Sciatic nerve (tissue), 2 donors: ENCODE measurements around the gene KRT20. TPM values are rescaled to one million over a fixed set of nuclear protein-coding genes. Genes with fewer than 3 reads are reported as not detected.

Experiments used
- ATAC-seq: fragments of 200-7000 bp; cut with Tn5 transposase; one replicate; pipeline ENCODE4 v1.9.1; 2020; ENCODE audit warnings: mild to moderate bottlenecking, moderate library complexity
- DNase-seq: peaks from one replicate; pipeline ENCODE4 v3.0.0-alpha.2; 2020; ENCODE audit warnings: low spot score
- intact Hi-C: fragments of 100-400 bp; cut with DNase I; formaldehyde crosslinking; loops from one replicate; pipeline ENCODE4 v1.14.2; 2022
- total RNA-seq: library from RNA; stranded (reverse); fragmentation: NEBNext Ultra II Directional; extraction: Animal tissue kit (Norgen Biotek cat#: 25700); gene quantifications from one replicate; pipeline ENCODE4 v1.2.1, GENCODE V29; 2021
- donor health status: DM: no; HTN: no; CAD: no.
- donor health status: DM: no; HTN: no; CAD: no.

Gene KRT20
- total RNA-seq, 1 donor from 2014 or later, result not detected

DNA sequence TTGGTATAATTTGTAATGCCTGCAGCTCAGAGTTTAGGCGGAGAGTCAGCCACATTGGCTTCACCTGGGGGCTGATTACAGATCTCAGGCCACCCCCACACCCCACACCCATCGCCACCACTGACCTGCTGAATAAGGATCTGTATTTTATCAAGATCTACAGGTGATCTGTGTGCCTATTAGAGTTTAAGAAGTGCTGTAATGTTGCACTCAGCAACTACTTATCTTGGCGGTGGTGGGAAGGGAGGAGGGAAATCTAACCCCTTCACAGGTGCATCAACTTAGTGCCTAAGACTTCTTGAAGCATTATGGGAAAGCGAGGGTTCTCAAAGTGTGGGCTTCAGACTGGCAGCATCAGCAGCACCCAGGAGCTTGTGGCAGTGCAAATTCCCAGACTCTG is 17.5 kb upstream of the KRT20 start:
- ATAC-seq (no peak), DNase-seq (no peak)
- intact Hi-C loops, result loop anchor here (10.0 kb wide), 1 partner anchor 98 kb away; no protein-coding TSS in a partner anchor

DNA sequence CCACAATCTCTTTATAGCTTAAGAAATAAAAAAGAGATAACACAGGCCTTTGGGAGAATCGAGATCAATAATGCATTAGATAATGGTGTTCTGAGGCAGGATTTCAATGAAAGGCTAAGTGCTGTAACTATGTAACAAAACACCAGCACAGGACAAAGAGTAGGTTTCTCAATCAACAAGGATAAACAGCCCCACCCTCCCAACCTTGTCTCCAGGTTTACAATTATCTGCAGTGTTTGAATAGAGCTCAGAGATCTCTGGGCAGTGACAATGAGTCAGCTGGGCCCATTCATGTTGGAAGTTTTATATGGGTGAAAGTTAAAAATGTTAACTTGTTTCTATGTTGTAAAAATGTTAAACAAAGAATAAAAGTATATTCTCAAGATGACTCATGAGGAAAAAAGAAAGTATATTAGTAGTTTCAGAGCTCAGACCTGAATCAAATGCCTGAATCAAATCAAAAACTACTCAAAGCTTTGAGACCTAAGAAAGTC is 17.0 kb upstream of the KRT20 start:
- intact Hi-C loops, result loop anchor here (10.0 kb wide), 1 partner anchor 97 kb away; no protein-coding TSS in a partner anchor
- no peak for ATAC-seq
- DNase-seq, result no peak

GRCh38 chr17:40900809-40901356 is 15.8 kb upstream of the KRT20 start:
- DNase-seq, result no peak
- no peak for ATAC-seq
- intact Hi-C loops, result loop anchor here (10.0 kb wide), 1 partner anchor 96 kb away; no protein-coding TSS in a partner anchor

GRCh38 chr17:40896916-40897455 is 11.9 kb upstream of the KRT20 start:
- ATAC-seq, result no peak
- intact Hi-C loops, result no loop called here

GRCh38 chr17:40895106-40895730 is 10.2 kb upstream of the KRT20 start:
- ATAC-seq (peak; percentile 68), DNase-seq (no peak)
- intact Hi-C loops, result no loop called here

More at GRCh38 chr17:40896916-40897455, 11.9 kb upstream of the KRT20 start:
- DNase-seq, result no peak

GRCh38 chr17:40888196-40888720 is 3.2 kb upstream of the KRT20 start:
- intact Hi-C loops, result no loop called here
- ATAC-seq, result no peak
- DNase-seq, result no peak

DNA sequence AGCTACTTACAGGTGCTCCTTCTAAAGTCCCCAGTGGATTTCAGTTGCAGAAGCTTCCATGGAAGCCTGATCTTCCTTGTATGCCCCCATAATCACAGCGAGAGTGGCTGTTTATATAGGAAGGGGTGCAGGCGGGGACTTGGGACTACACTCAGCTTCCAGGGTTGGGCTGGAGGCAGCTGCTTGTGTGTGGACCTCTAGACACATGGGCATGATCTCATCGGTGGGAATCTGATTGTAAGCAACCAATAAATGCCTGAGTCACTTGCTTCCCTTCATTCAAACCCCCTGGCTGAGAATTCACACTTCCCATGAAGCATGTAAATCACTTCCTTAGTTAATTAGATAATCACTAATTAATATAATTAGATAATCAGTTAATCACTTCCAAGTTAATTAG is 1.0 kb upstream of the KRT20 start:
- intact Hi-C loops, result no loop called here
- ATAC-seq, result no peak
- no peak for DNase-seq

DNA sequence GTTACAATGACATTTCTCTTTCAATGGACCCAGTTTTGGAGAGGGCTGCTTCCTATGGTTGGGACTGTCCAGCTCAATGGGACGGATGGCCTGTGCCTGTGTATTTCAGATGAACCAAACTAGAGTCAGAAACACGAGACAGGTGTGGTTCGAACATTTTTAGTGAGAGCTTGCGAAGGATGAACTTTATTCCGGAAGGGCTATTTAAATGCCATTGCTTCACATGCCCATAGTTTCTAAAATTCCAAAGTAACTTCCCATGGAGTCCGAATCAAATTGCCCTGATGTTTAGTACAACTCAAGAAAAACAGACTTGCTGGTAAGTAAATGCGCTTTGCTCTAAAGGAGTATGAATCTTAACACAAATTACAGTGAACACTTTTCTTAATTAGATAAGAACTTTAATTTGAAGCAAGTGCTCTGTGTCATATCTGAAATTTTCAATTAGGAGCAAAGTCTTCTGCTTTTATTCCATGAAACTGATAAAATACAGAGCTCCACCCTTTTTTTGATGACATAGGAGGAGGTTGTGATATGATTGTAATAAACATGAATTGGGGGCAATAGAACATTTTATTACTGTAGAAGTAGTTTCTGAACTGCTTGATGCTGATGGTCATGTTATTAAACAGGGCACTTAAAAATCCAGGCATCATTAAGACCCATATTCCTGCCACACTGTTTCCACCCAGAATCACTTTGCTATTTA is 1.3 kb downstream of the KRT20 start:
- no peak for DNase-seq
- intact Hi-C loops, result no loop called here
- ATAC-seq, result no peak

DNA sequence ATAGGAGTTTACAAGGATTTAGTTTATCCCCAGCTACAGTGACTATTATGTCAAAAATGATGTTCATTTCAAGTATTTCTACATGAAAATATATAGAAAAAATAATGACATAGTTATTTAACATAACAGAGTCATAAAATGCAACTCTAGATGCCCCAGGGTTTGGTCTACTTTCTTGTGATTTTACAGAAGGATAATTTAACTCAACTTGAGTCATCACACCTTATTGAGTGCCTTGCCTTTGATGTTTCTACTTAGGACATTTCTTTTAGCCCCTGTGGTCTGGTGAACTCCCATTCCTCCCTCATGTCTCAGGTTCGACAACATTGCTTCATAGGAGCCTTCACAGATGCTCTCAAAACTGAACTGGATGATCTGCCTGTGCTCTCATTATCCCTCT is 2.0 kb downstream of the KRT20 start:
- intact Hi-C loops, result no loop called here
- ATAC-seq, result no peak
- DNase-seq, result no peak

DNA sequence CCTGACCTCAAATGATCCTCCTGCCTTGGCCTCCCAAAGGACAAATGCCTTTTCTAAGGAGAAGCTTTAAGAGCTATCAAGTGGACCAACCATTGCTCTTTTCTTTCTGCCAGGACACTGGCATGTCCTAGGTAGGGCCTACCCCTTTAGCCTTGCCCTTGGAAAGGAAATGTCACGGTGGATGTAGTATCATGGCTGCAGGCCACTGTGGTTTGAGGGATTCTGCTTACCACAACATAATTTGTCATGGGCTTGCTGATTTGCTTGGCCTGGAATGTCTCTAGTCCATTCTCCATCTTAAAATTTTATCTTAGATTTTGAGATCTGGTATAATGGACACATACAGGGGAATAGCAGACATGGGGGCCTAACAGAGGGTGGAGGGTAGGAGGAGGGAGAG is 6.0 kb downstream of the KRT20 start:
- no peak for ATAC-seq
- intact Hi-C loops, result no loop called here

DNA sequence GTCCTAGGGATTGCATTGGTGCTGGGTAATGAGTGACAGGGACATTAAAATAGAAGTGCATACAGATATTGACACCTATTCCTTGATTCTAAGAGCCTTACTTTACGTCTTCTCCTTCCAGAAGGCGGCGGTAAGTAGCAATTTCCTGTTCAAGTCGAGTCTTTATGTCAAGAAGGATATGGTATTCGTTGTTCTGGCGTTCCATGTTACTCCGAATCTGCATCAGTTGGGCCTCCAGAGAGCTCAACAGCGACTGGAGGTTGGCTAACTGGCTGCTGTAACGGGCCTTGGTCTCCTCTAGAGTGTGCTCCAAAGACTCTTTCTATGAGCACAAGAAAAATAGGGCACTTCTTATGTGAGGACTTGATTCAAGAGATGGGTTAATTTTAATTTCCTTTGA is 7.0 kb downstream of the KRT20 start:
- intact Hi-C loops, result no loop called here
- DNase-seq (no peak), ATAC-seq (no peak)

More for the DNA sequence above, 6.0 kb downstream of the KRT20 start:
- DNase-seq, result no peak

DNA sequence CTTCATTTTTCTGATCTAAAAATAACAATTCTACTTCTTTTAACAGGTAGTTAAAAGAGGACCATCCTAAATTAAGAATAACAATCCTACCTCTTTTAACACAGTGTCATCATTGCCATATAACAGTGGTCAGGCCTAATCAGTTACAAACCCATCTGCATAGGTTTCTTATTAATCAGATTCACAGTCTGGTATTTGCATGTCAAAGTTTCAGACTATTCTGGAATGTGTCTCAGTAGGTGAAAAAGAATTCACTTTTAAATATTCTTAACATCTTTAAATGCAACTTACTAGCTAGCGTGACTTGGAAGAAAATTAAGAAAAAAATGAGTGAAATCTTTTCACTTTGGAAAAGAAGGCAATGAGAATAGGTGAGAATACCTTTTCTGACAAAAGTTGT is 11.2 kb downstream of the KRT20 start:
- intact Hi-C loops, result no loop called here
- no peak for ATAC-seq
- no peak for DNase-seq

DNA sequence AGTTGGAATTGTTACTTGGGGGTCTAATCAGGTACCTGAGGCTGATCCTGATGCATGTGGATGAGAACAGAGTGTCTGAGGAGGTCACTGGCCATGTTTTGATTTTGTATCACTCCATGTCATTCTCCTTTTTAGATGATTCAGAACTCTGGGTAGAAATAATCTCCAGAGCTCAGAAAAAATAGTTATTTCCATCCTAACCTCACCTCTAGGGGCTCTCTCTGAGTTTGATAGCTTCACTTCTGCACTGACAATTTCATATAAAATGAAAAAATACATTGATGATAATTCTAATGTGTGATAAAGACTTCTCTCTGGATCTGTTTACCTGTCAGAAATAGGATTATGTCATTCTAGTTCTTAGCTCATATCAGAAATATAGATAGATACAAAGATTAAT is 11.8 kb downstream of the KRT20 start:
- DNase-seq (no peak), ATAC-seq (no peak)
- intact Hi-C loops, result no loop called here

- intact Hi-C loops, result no loop called here
- DNase-seq, result no peak
- no peak for ATAC-seq
These were observed 12.6 kb downstream of the KRT20 start for GRCh38 chr17:40872416-40872815.

DNA sequence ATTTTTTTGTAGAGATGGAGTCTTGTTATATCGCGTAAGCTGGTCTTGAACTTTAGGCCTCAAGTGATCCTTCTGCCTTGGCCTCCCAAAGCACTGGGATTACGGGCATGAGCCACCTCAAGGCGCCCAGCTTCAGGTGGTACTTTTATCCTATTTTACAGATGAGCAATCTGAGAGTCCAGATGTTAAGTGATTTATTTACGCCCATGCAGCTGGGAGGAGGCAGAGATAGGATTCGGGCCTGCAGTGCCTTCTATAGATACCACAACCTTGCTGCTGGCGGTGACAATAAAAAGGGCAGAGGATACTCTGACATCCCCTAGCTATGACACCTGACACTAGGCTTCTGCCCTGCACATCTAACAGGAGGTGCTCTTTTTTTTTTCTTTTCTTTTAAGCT is 13.7 kb downstream of the KRT20 start:
- DNase-seq (no peak), ATAC-seq (no peak)
- intact Hi-C loops, result no loop called here

DNA sequence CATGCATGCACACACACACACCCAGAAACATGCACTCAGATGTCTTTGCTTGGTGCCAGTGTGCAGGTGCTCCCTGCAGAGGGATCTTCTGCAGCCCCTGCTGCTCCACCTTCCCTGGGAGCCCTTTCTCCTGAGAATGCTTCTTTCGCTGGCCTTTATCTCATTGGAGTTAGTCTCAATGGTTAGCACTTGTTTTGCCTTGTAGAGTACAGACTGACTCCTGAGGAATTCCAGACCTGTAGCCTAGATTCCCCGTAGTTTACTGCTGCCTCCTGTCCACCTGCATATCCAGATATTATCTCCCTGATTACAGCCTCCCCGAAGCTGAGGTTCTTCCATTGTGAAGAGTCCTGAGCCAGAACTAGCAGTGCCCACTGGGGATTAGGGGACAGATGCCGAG is 14.9 kb downstream of the KRT20 start:
- intact Hi-C loops, result no loop called here
- ATAC-seq (no peak), DNase-seq (no peak)

DNA sequence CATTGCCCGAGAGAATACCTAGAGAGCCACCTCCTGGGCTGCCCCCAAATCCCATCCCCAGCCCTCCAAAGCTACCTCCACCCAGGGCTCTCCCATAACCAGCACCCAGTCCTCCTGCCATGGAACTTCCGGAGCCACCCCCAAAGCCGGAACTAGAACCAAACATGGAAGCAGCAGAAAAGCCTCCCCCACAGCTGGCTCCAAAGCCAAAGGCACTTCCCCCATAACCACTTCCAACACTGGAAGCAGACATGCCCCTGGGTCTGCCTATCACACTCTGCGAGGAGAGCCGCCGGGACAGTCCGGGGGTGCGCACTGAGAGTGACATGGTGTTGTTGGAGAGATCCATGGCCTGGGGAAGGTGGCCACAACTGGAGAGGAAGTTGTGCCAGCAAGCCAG is 18.2 kb downstream of the KRT20 start, which contains the start of gene KRT12:
Gene KRT12 (minus strand): TSS at position 386 of the 400 bp plus-strand sequence. CDS start 37 bp downstream, at position 349.
- DNase-seq, result no peak
- no peak for ATAC-seq
- intact Hi-C loops, result no loop called here

DNA sequence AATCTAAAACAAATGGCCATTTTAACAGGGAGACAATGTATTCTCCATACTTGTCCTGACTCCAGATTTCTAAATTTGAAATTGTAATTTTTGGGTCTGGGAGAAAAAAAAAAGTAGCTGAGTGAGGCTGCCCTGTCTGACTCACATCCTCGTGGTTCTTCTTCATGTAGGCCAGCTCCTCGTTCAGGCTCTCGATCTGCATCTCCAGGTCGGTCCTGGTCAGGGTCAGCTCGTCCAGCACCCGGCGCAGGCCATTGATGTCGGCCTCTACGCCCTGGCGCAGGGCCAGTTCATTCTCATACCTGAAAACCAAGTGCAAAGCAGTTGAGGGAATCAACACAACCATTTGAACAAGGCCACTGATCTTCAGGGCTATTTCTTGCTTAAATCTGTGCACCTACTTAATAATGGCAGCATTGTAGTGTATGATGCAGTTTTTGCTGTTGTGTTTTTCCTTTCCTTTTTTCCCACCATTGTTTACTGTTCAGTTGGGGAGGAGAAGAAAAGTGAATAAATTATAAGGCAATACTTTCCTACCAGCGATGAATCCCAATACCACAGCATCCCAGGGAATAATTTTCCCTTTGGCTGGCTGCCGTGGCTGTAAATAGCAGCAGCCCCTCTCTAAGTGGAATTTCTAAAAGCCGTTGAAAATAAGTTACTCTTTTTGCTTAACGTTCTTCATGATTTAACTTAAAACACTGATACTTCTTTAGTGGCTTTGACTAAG is 20.2 kb downstream of the KRT20 start:
- intact Hi-C loops, result no loop called here
- DNase-seq (peak; percentile 67), ATAC-seq (peak; percentile 81)
